GM21786 (cell line): ENCODE measurements around the gene KNSTRN.

Experiments used
- ATAC-seq: cut with Tn5 transposase; IDR thresholded peaks from one replicate; pipeline ENCODE4 v1.9.1; 2021; ENCODE audit not compliant: unreplicated experiment

KNSTRN gene

DNA sequence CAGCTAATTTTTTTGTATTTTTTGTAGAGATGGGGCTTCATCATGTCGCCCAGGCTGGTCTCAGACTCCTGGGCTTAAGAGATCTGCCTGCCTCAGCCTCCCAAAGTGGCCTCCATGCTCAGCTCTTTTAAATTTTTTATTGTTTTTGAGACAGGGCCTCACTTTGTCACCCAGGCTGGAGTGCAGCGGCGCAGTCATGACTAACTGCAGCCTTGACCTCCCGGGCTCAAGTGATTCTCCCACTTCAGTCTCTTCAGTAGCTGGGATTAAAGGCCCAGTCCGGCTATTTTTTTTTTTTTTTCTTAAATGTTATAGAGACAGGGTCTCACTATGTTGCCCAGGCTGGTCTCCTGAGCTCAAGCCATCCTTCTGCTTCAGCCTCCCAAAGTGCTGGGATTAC lies 43.2 kb downstream of the KNSTRN start:
- ATAC-seq, result no peak

GRCh38 chr15:40427188-40427587 lies 44.7 kb downstream of the KNSTRN start:
- no peak for ATAC-seq

- no peak for ATAC-seq
Observed at GRCh38 chr15:40428185-40428584, 45.7 kb downstream of the KNSTRN start.

DNA sequence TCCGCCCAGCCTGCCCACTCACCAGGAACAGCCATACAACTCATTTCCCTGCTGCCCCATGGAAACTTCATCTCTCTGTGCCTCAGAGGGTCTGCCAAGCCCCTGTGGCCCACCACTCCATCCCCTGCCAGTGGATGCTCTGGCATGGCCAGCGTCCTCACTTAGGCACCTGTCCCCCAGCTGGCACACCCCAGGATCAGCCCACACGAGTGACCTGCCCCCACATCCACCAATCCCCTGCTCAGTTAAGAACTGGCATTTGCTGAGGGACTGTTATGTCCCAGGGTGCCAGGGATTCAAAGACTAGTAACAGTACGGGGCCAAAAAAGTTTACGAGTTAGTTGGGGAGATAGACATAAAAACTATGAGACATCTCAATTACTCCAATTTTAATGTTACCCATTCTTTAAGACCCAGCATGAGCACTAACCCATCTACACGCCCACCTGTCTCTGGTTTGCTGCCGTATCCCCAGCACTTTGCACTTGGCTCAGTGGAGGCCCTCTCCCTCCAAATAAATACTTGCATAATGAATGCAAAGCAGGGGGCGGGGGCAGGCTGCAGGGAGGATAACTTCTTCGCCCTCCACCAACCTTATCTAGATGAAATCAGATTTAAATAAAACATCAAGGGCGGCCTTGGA lies 46.7 kb downstream of the KNSTRN start:
- ATAC-seq, result no peak

DNA sequence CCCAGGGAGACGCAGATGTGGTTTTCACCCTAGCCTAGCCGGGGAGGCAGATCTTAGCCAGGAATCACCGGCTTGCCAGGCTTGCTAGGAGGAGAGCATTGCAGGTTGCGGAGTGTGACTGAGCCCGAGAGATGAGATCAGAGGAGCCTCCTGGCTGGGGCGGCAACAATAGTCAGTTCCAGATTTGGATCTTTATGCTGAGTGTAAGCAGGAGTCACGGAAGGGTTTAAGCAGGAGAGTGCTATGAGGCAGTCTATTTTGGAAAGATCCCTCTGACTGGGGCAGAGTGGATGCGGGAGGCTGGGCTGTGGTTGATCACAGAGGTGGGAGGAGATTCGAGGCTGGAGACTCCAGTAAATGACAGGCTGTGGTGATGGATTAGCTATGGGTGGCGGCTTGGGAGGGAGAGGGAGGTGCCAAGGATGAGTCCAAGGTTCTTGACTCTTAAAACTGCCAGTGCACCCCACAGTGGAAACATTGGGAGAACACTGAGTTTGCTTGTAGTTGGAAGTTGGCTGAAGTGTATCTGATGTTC lies 47.8 kb downstream of the KNSTRN start:
- ATAC-seq, result no peak

- no peak for ATAC-seq
Observed at GRCh38 chr15:40435023-40435709, 52.6 kb downstream of the KNSTRN start.

DNA sequence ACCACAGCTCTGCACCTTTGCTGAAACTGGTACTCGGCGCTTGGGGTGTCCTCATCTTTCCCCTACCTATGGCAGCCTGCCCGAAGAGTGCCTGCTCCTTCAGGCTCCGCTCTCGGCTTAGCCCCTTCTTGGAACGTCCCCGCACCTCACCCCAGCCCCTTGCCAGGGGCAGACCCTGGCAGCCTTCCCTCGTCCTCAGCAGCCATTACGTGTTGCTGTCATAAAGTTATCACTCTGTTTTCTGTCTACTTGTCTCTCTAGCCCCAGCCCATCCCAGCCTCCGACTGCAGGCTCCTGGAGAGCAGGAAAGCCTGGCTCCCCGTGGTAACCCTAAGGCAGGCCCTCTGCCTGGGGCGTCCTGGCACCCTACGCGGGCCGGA lies 53.2 kb downstream of the KNSTRN start:
- ATAC-seq, result no peak

DNA sequence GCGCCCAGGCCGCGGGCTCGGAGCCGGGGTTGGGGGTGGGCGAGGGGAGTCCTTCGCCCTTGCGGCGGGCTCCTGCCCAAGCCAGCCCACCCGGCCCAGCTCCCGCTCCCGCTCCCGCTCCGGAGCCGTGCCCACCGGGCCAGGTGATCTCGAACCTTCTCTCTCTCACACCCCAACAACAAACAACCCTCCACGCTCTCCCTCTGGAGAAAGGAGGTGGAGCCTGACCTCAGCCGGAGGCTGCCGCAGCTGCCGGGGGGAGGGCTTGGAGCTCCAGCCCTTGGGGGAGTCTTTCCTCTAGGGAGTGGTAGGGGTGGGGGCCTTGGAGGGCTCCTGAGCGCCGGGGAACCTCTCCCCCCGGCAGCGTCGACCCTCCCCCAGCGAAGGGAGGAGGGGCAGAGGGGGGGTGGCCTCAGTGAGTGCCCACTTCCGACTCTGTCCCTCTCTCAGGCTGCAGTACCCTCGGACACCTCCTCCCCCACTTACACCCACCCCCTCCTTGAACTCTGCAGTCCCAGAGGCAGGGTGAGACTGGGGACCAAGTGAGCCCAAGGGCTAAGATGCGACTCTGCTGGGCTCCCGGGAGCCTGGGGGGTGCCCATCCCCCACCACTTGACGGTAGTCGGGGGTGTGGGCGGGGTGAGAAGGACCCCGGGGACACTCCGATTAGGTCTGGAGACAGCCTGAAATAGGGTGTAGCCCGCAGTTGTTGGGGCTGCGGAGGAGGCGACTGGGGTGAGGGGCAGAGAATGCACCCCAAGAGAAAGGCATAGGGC lies 53.8 kb downstream of the KNSTRN start:
- no peak for ATAC-seq

DNA sequence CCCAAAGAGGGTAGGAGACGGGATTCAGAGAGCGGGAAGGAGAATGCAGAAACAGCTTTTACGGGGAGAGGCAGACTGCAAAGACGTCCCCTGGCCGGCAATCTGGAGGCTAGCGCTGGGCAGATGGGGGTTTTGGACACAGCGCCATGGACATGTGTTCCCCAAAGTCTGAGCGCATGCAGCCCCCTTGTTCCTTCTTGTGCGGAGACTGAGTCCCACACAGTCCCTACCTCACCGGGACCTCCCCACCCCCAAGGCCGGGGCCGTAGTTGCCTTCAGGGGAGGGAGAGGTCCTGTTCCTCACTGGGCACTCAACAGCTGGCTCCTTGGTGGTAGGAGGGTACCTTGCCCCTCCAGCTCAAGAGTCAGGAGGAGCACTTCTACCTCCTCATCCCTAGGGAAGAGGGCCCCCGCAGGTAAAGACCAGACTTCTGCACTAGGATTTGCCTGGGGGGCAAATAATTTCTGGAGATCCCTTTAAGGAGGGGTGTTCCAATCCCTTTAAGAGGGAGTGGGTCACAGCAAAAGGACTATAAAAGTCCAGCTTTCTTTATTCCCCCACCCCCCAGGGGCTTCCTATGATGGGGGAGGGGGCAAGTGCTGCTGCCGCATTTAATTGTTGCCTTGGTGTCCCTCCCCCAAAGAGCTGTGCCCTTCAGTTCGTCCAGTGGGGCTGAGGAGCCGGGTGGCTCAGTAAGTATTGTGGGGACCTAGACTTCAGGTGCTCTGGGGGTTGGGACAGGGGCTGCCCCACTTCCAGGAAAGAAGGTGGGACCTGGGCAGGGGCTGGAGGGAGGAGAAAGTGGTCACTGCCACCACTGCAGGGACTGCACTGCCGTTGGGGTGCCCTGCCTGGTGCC lies 54.6 kb downstream of the KNSTRN start:
- ATAC-seq, result no peak

- ATAC-seq, result no peak
Observed at GRCh38 chr15:40437752-40438687, 55.5 kb downstream of the KNSTRN start.

- ATAC-seq, result no peak
Observed at GRCh38 chr15:40438712-40439111, 56.2 kb downstream of the KNSTRN start.

GRCh38 chr15:40439461-40439959 lies 57.0 kb downstream of the KNSTRN start:
- ATAC-seq, result no peak

DNA sequence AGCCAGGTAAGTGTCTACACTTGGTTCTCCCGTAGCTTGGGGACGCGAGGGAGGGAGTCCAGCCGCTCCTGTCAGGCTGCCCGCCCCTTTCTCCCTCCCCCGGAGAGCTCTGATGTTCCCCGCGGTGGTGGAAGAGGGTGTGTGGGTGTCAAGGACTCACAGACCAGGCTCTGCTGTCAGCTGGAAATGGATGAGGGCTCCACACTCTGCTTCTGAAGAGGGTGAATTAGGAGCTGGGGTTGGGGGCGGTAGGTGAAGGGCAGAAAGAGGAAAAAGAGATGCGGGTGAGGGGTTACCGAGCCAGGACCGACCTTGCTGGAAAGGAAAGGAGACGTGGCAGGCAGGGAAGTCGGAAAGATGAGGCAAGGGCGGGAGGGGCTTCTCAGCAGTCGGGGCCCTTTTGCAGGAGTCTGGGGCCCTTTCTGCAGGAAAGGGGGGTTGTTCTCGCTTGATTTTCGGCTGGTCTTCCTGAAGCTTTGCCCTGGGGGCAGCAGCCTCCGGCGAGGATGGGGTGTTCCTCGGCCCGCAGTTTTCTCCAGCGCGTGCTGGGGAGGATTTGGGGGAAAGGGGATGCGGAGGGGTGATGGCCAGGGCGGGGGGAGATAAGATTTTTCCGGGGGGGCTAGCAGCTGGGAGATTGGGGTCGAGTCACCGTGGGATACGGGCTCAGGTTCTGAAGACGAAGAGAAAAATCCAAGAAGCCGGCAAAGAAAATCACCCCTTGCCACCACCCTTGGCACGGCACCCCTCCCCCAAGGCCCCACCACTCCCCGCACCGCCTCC lies 57.6 kb downstream of the KNSTRN start:
- no peak for ATAC-seq

- ATAC-seq, result peak; percentile 89
Observed at GRCh38 chr15:40440743-40441564, 58.4 kb downstream of the KNSTRN start, which contains the start of gene BAHD1. Gene BAHD1, plus strand, starts transcription at chr15:40440953. Its CDS starts 17,512 bp downstream, at chr15:40458465.

GRCh38 chr15:40441565-40442531 lies 59.3 kb downstream of the KNSTRN start:
- peak; percentile 3 for ATAC-seq

GRCh38 chr15:40443255-40443654 lies 60.7 kb downstream of the KNSTRN start:
- no peak for ATAC-seq

DNA sequence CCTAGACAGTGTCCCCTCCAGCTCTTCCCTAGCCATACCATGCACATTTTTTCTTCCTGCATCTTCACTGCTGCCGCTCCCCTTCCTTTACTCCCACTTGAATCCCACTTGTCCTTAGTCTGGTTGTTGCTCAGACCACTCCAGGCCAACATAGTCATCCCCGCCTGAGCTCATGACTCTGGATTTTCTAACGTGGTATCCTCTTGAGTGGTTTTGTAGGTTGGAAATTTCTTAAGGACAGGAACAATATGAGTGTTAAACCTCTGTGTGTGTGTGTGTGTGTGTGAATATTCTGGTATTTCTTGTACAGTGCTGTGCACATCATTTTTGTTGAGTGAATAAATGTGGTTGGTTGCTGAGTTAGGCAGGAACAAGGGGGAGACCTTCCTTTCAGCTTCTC lies 61.3 kb downstream of the KNSTRN start:
- ATAC-seq, result no peak
